Measurements from ENCODE around the gene TMEM97. TPM values are rescaled to one million over a fixed set of nuclear protein-coding genes. Genes with fewer than 3 reads are reported as not detected.
A peak's percentile ranks its signal among the peaks of the same experiment; 100 is the strongest.

The TMEM97 gene
- total and polyA plus RNA-seq, 7 donors = 3.6 to 25.2 (median 8.6) TPM

DNA sequence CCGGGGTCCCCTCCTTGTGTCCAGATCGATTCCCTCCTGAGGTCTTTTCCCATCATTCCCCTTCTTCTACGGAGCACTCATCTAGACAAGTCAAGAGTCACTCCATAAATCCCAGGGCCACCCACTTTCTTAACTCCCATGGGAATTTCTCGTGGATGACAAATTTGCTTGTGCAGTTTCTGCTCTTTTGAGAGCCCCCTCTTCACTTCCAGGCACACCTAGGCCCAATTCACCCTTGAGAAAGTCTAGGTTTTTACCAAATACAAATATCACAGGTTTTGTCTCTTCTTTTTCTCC lies 38.8 kb downstream of the TMEM97 start:
- Histone ChIP-seq H3K27ac (peak overlapping the region; percentile 85 to 97 (median 92)), H3K36me3 (peaks cover 35 to 58% (median 41%) of the 10 kb centered on the region in 4 donors), H3K4me1 (peaks cover 0 to 33% (median 26%) of the 10 kb centered on the region in 4 donors), H3K4me3 (peak overlapping the region; percentile 69 to 99 (median 89)), H3K9me3 (no peaks in the 10 kb centered on the region), H3K27me3 (no peaks in the 10 kb centered on the region)
- intact Hi-C loops (cut with DNase I) = loop anchor here (1.0 to 10.0 kb wide), 2 partner anchors 23 to 463 kb away; partner anchors contain the start of genes IFT20, LYRM9 and TNFAIP1
- no peak for DNase-seq
- TF ChIP-seq POLR2A (IDR thresholded peaks at IDR 0.05) = no peak
- 2% methylated on average over 4 of the region's 4 CpGs for WGBS, 2 donors

DNA sequence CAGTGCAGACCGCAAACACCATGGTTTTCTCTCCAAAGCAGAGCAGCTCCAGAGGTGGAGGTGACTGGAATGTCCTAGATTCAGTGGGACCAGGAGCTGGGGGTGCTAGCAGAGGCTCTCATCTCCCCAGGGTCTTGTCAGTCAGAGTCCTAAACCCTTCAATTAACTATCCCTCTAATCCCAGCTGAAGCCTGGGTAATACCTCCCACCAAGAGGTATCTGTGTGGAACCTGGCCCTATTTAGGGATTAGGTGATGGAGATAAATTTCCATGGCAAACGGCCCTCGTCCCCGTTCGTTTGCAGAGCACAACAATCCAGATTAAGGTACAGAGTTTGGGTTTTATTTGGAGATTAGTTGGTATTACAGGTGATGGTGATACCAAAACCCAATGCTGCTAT lies 44.2 kb downstream of the TMEM97 start:
- Histone ChIP-seq H3K9me3 (no peaks in the 10 kb centered on the region), H3K4me3 (no peak overlapping the region), H3K36me3 (peaks cover 23 to 60% (median 39%) of the 10 kb centered on the region in 4 donors), H3K27me3 (no peaks in the 10 kb centered on the region), H3K27ac (no peak overlapping the region), H3K4me1 (peaks cover 0 to 8% (median 8%) of the 10 kb centered on the region in 4 donors)
- intact Hi-C loops (cut with DNase I) = no loop called here
- 92 to 96% methylated on average over 5 of the region's 5 CpGs for WGBS, 2 donors
- no peak for DNase-seq
- TF ChIP-seq POLR2A (IDR thresholded peaks at IDR 0.05) (no peak), EP300 (IDR thresholded peaks at IDR 0.05) (no peak), POLR2AphosphoS5 (IDR thresholded peaks at IDR 0.05) (no peak)
- TF ChIP-seq, protein P1, sequence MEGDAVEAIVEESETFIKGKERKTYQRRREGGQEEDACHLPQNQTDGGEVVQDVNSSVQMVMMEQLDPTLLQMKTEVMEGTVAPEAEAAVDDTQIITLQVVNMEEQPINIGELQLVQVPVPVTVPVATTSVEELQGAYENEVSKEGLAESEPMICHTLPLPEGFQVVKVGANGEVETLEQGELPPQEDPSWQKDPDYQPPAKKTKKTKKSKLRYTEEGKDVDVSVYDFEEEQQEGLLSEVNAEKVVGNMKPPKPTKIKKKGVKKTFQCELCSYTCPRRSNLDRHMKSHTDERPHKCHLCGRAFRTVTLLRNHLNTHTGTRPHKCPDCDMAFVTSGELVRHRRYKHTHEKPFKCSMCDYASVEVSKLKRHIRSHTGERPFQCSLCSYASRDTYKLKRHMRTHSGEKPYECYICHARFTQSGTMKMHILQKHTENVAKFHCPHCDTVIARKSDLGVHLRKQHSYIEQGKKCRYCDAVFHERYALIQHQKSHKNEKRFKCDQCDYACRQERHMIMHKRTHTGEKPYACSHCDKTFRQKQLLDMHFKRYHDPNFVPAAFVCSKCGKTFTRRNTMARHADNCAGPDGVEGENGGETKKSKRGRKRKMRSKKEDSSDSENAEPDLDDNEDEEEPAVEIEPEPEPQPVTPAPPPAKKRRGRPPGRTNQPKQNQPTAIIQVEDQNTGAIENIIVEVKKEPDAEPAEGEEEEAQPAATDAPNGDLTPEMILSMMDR (IDR thresholded peaks at IDR 0.05) = no peak

GRCh38 chr17:28363776-28364650 lies 45.0 kb downstream of the TMEM97 start:
- DNase-seq = no peak
- Histone ChIP-seq H3K4me3 (no peak overlapping the region), H3K36me3 (peaks cover 23 to 60% (median 39%) of the 10 kb centered on the region in 4 donors), H3K27me3 (no peaks in the 10 kb centered on the region), H3K27ac (no peak overlapping the region), H3K9me3 (no peaks in the 10 kb centered on the region), H3K4me1 (no peaks in the 10 kb centered on the region)
- intact Hi-C loops (cut with DNase I) = no loop called here
- WGBS, 2 donors = 91% methylated on average over 8 of the region's 8 CpGs
- TF ChIP-seq, protein P1 (IDR thresholded peaks at IDR 0.05) = no peak
- no peak for TF ChIP-seq POLR2A (IDR thresholded peaks at IDR 0.05)
- no peak for TF ChIP-seq EP300 (IDR thresholded peaks at IDR 0.05)
- no peak for TF ChIP-seq POLR2AphosphoS5 (IDR thresholded peaks at IDR 0.05)

GRCh38 chr17:28364665-28365363 lies 45.8 kb downstream of the TMEM97 start, which contains the start of gene SEBOX:
TSS of gene SEBOX (minus strand) at chr17:28365199. CDS start at chr17:28365151, 48 bp downstream.
- Histone ChIP-seq H3K4me3 (no peak within 1 kb of the TSS), H3K27me3 (no peaks in the 10 kb centered on the region), H3K9me3 (no peaks in the 10 kb centered on the region), H3K36me3 (peaks cover 23 to 52% (median 32%) of the 10 kb centered on the region in 4 donors), H3K4me1 (no peaks in the 10 kb centered on the region), H3K27ac (no peak within 1 kb of the TSS)
- WGBS, 2 donors = 89 to 92% methylated on average over 13 of the region's 13 CpGs
- TF ChIP-seq, protein P1 (IDR thresholded peaks at IDR 0.05) = no peak
- TF ChIP-seq EP300 (IDR thresholded peaks at IDR 0.05) (no peak), POLR2AphosphoS5 (IDR thresholded peaks at IDR 0.05) (no peak), POLR2A (IDR thresholded peaks at IDR 0.05) (no peak)
- intact Hi-C loops (cut with DNase I) = no loop called here
- no peak for DNase-seq

DNA sequence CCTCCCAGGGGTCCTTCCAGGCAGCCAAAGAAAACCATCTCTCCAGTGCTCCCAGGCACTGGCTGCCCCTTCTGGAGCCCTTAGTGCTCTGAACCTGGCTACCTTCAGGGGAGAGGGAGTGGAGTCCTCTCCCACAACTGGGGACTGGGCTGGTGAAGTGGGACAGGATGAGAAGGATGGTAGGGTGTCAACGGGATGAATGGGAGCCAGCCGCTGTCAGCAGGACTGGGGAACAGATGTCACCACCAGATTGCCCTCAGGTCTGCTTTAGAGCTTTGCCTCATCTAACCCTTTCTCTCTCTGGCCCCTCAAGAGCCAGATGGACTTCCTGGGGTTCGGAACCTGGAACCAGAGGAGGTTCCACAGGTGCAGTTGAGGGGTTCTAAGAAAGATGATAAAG lies 46.5 kb downstream of the TMEM97 start:
- Histone ChIP-seq H3K9me3 (no peaks in the 10 kb centered on the region), H3K4me1 (no peaks in the 10 kb centered on the region), H3K36me3 (peaks cover 16 to 45% (median 26%) of the 10 kb centered on the region in 4 donors), H3K27ac (no peak overlapping the region), H3K27me3 (no peaks in the 10 kb centered on the region), H3K4me3 (no peak overlapping the region)
- TF ChIP-seq EP300 (IDR thresholded peaks at IDR 0.05) = no peak
- TF ChIP-seq, protein P1 (IDR thresholded peaks at IDR 0.05) = no peak
- no peak for TF ChIP-seq POLR2A (IDR thresholded peaks at IDR 0.05)
- TF ChIP-seq POLR2AphosphoS5 (IDR thresholded peaks at IDR 0.05) = no peak
- 85 to 95% methylated on average over 3 of the region's 3 CpGs for WGBS, 2 donors
- no peak for DNase-seq
- intact Hi-C loops (cut with DNase I) = no loop called here
